ENCODE measurements around the gene TNFAIP8.

The TNFAIP8 gene

GRCh38 chr5:119328753-119329602 is 26.8 kb upstream of the TNFAIP8 start:
- DNase-seq (ENCODE audit: low spot score), result no peak

- no peak for DNase-seq (ENCODE audit: low spot score)
Measured at GRCh38 chr5:119329666-119330065, 26.2 kb upstream of the TNFAIP8 start.

GRCh38 chr5:119330367-119331183 is 25.2 kb upstream of the TNFAIP8 start:
- no peak for DNase-seq (ENCODE audit: low spot score)

- DNase-seq (ENCODE audit: low spot score), result no peak
Measured at GRCh38 chr5:119331566-119332095, 24.2 kb upstream of the TNFAIP8 start.

GRCh38 chr5:119332208-119332607 is 23.6 kb upstream of the TNFAIP8 start:
- no peak for DNase-seq (ENCODE audit: low spot score)

- no peak for DNase-seq (ENCODE audit: low spot score)
Measured at GRCh38 chr5:119332978-119333401, 22.8 kb upstream of the TNFAIP8 start.

- DNase-seq (ENCODE audit: low spot score), result no peak
Measured at GRCh38 chr5:119333421-119333851, 22.4 kb upstream of the TNFAIP8 start.

GRCh38 chr5:119335261-119335677 is 20.6 kb upstream of the TNFAIP8 start:
- no peak for DNase-seq (ENCODE audit: low spot score)

GRCh38 chr5:119336262-119336661 is 19.6 kb upstream of the TNFAIP8 start:
- no peak for DNase-seq (ENCODE audit: low spot score)

GRCh38 chr5:119336845-119337580 is 18.8 kb upstream of the TNFAIP8 start:
- no peak for DNase-seq (ENCODE audit: low spot score)

- no peak for DNase-seq (ENCODE audit: low spot score)
Measured at GRCh38 chr5:119338326-119338946, 17.4 kb upstream of the TNFAIP8 start.

GRCh38 chr5:119339344-119339743 is 16.5 kb upstream of the TNFAIP8 start:
- DNase-seq (ENCODE audit: low spot score), result no peak

GRCh38 chr5:119339965-119340364 is 15.9 kb upstream of the TNFAIP8 start:
- DNase-seq (ENCODE audit: low spot score), result no peak

GRCh38 chr5:119340597-119341218 is 15.1 kb upstream of the TNFAIP8 start:
- DNase-seq (ENCODE audit: low spot score), result no peak

GRCh38 chr5:119341452-119342349 is 14.1 kb upstream of the TNFAIP8 start:
- DNase-seq (ENCODE audit: low spot score), result no peak

- DNase-seq (ENCODE audit: low spot score), result no peak
Measured at GRCh38 chr5:119342406-119342805, 13.4 kb upstream of the TNFAIP8 start.

- no peak for DNase-seq (ENCODE audit: low spot score)
Measured at GRCh38 chr5:119343052-119343451, 12.8 kb upstream of the TNFAIP8 start.

GRCh38 chr5:119343766-119344165 is 12.1 kb upstream of the TNFAIP8 start:
- DNase-seq (ENCODE audit: low spot score), result no peak

- no peak for DNase-seq (ENCODE audit: low spot score)
Measured at GRCh38 chr5:119344231-119344630, 11.6 kb upstream of the TNFAIP8 start.

- DNase-seq (ENCODE audit: low spot score), result no peak
Measured at GRCh38 chr5:119345861-119346260, 10.0 kb upstream of the TNFAIP8 start.
